Gastrocnemius medialis (tissue), 4 donors: ENCODE measurements around the gene APEH. TPM values are rescaled to one million over a fixed set of nuclear protein-coding genes. Genes with fewer than 3 reads are reported as not detected.
A peak's percentile ranks its signal among the peaks of the same experiment; 100 is the strongest.

Source experiments
- ATAC-seq, 2 donors: fragments of 150-250 bp; one replicate each; pipeline ENCODE4 v1.9.1; 2016
- DNase-seq, 2 donors: peaks; one replicate each; pipeline ENCODE4 v3.0.0-alpha.2; 2019
- H3K27ac ChIP-seq, 4 donors: fragments of 200-600 bp; sonication (generic); 1 replicate in 1 of 4; 2 replicates in 3 of 4; pipeline ENCODE4 v1.5.1; 2016 to 2018; ENCODE audit warnings: mild to moderate bottlenecking in 2 of 4, moderate library complexity in 1 of 4
- H3K27me3 ChIP-seq, 3 donors: fragments of 200-600 bp; sonication (generic) in 2 of 3; 1 replicate in 1 of 3; 2 replicates in 2 of 3; pipeline versions ENCODE4 v1.5.1 to v1.6.0; 2016 to 2019; ENCODE audit warnings: mild to moderate bottlenecking in 1 of 3, moderate library complexity in 1 of 3
- H3K36me3 ChIP-seq, 2 donors: fragments of 200-600 bp; sonication (generic) in 1 of 2; one replicate each; pipeline ENCODE4 v1.5.1; 2017 to 2018
- H3K4me1 ChIP-seq, 2 donors: fragments of 200-600 bp; sonication (generic) in 1 of 2; one replicate each; pipeline ENCODE4 v1.5.1; 2016 to 2017; ENCODE audit warnings: mild to moderate bottlenecking in 2 of 2
- H3K4me3 ChIP-seq, 4 donors: fragments of 200-600 bp; sonication (generic) in 3 of 4; 1 replicate in 1 of 4; 2 replicates in 3 of 4; pipeline ENCODE4 v1.5.1; 2016 to 2019; ENCODE audit warnings: mild to moderate bottlenecking in 2 of 4
- H3K9me3 ChIP-seq, 3 donors: fragments of 200-600 bp; sonication (generic) in 2 of 3; 1 replicate in 1 of 3; 2 replicates in 2 of 3; pipeline ENCODE4 v1.5.1; 2016 to 2019
- POLR2A ChIP-seq, 2 donors: fragments of 450-650 bp; IDR thresholded peaks; one replicate each; pipeline ENCODE4 v1.6.1; 2017; ENCODE audit warnings: antibody characterized with exemption in 2 of 2, mild to moderate bottlenecking in 2 of 2, moderate library complexity in 2 of 2
- in situ Hi-C, 4 donors: fragments of 200-750 bp; cut with MboI; loops; one replicate each; pipeline versions ENCODE4 v1.15.0 to v1.8.0; 2017; ENCODE audit warnings: low sequenced_read_pairs in 4 of 4
- intact Hi-C: fragments of 100-400 bp; cut with DNase I; formaldehyde crosslinking; loops from one replicate; pipeline ENCODE4 v1.15.1; 2023; ENCODE audit warnings: low total_unique reads
- total RNA-seq, 4 donors: library from RNA; depleted of rRNA; stranded (reverse); fragments of >200 nt; gene quantifications; one replicate each; pipeline versions ENCODE4 v1.1.0 to v1.2.3, GENCODE V29; 2016
- TF ChIP-seq, protein P1 (sequence below), 5 experiments: fragments of 450-650 bp in 3 of 5; fragments of 200-600 bp in 2 of 5; sonication (generic) in 2 of 5; IDR thresholded peaks in 4 of 5; conservative IDR thresholded peaks in 1 of 5; 1 replicate in 4 of 5; 2 replicates in 1 of 5; pipeline ENCODE4 v1.5.1; 2016 to 2019; ENCODE audit warnings: antibody characterized with exemption in 5 of 5, mild to moderate bottlenecking in 3 of 5, moderate library complexity in 3 of 5

APEH gene
- total RNA-seq, 4 donors from 2014 or later, result 103 to 140 (median 108) TPM

DNA sequence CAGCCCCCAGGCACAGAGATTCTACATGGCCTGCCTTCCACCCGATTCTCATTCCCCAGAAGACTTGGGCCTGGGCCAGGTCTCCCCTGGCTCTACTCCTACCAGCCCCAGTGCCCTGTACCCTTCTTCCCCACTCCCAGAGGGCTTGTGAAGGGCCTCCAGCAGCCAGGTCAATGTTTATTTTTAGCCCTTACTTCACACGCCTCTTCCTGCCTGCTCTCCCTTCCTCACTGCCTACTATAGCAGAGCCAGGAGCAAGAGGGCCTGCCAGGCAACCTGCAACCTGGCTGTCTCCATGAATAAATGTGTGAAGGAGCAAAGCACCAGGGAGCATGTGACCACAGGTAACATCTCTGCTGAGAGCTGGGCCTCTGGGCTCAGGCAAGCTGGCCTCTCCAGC lies 26.4 kb upstream of the APEH start:
- H3K27ac ChIP-seq, result peak overlapping the region; percentile 34 to 71 (median 50)
- in situ Hi-C loops (no loop called here), intact Hi-C loops (no loop called here)
- no peaks in the 10 kb centered on the region for H3K36me3 ChIP-seq
- DNase-seq (peak; percentile 15 to 65), ATAC-seq (peak; percentile 94 to 98)
- no peaks in the 10 kb centered on the region for H3K9me3 ChIP-seq
- TF ChIP-seq POLR2A (IDR thresholded peaks at IDR 0.05), result no peak
- TF ChIP-seq, protein P1, sequence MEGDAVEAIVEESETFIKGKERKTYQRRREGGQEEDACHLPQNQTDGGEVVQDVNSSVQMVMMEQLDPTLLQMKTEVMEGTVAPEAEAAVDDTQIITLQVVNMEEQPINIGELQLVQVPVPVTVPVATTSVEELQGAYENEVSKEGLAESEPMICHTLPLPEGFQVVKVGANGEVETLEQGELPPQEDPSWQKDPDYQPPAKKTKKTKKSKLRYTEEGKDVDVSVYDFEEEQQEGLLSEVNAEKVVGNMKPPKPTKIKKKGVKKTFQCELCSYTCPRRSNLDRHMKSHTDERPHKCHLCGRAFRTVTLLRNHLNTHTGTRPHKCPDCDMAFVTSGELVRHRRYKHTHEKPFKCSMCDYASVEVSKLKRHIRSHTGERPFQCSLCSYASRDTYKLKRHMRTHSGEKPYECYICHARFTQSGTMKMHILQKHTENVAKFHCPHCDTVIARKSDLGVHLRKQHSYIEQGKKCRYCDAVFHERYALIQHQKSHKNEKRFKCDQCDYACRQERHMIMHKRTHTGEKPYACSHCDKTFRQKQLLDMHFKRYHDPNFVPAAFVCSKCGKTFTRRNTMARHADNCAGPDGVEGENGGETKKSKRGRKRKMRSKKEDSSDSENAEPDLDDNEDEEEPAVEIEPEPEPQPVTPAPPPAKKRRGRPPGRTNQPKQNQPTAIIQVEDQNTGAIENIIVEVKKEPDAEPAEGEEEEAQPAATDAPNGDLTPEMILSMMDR (IDR thresholded peaks at IDR 0.05 in 4 of 5, conservative IDR thresholded peaks at IDR 0.05 in 1 of 5), result no peak
- no peak overlapping the region for H3K4me3 ChIP-seq
- no peaks in the 10 kb centered on the region for H3K27me3 ChIP-seq
- H3K4me1 ChIP-seq, result peaks cover 18 to 19% of the 10 kb centered on the region in 2 donors

DNA sequence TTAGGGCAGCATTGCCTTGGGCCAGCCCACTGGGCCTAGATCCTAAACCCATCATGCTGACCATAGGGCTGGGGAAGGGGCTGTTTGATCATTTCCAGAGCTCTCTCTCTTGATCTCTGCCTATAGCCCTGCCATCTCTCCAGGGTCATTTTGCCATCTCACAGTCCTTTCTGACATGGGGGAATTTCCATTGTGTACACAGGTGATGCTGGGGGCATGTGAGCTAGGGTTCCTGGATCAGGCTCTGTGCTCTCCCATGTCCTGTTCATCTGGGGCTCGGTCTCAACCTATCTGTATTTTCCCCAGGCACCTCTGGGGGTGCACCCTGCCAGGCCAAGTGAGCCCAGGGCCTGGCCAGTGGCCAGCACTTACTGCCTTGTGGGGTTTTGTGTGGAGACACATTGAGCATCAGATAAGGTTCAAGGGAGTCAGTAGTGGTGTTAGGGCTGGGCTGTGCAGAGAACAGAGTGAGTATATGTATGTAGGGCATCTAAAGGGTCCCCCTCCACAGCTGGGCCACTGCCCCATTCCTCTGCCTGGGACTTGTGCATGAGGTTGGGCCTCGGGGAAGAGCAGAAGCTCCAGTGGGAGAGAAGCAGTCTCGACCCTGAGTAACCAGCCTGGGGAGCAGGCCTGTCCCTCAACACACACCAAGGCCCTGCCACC lies 25.7 kb upstream of the APEH start:
- TF ChIP-seq POLR2A (IDR thresholded peaks at IDR 0.05), result no peak
- TF ChIP-seq, protein P1 (IDR thresholded peaks at IDR 0.05 in 4 of 5, conservative IDR thresholded peaks at IDR 0.05 in 1 of 5), result no peak
- H3K4me1 ChIP-seq, result peaks cover 18 to 19% of the 10 kb centered on the region in 2 donors
- ATAC-seq, result no peak
- H3K27ac ChIP-seq, result peak overlapping the region; percentile 34 to 71 (median 50)
- no peaks in the 10 kb centered on the region for H3K36me3 ChIP-seq
- no peak overlapping the region for H3K4me3 ChIP-seq
- in situ Hi-C loops (no loop called here), intact Hi-C loops (no loop called here)
- DNase-seq, result no peak
- H3K9me3 ChIP-seq, result no peaks in the 10 kb centered on the region
- no peaks in the 10 kb centered on the region for H3K27me3 ChIP-seq

DNA sequence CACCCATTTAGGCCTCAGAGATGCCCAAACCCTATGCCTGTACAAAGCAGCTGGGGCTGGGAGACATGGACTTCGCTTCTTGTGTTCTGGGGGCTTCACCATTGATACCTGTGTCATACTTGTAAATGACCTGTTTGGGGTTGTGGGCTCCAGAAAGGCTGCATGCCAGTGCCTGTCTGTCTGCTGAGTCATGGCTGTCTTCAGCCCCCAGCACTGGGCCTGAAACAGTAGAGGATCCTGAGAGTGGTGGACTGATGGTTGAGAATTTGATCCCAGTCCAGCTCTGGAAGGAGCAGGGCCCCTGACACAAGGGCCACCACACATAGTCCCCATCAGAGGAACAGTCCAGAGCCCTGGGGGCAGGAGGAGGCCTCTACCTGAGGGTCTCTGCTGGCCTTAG lies 24.6 kb upstream of the APEH start:
- Histone ChIP-seq H3K27me3 (no peaks in the 10 kb centered on the region), H3K4me1 (peaks cover 18 to 19% of the 10 kb centered on the region in 2 donors), H3K36me3 (no peaks in the 10 kb centered on the region), H3K4me3 (no peak overlapping the region), H3K27ac (no peak overlapping the region), H3K9me3 (no peaks in the 10 kb centered on the region)
- intact Hi-C loops, result no loop called here
- in situ Hi-C loops, result no loop called here
- no peak for DNase-seq
- no peak for ATAC-seq
- TF ChIP-seq, protein P1 (IDR thresholded peaks at IDR 0.05 in 4 of 5, conservative IDR thresholded peaks at IDR 0.05 in 1 of 5), result no peak
- no peak for TF ChIP-seq POLR2A (IDR thresholded peaks at IDR 0.05)

DNA sequence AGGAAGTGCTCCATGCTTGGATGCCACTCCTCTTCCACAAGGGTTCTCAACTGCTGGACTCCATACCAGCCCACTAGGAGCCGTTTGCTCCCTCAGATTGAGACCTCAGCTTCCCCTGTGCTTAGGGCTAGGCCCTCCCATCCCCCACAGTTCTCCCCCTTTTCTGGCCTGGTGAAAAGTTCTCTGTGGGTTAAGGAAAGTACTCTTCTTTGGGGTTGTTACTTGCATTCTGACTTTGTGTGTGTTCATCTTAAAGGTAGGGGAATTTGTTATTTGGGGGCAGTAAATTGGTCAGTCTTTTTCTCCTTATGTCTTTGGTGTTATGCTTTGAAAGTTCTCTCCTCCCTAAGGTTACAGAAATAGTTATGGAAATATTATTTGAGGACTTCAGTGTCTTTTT lies 24.0 kb upstream of the APEH start:
- TF ChIP-seq, protein P1 (IDR thresholded peaks at IDR 0.05 in 4 of 5, conservative IDR thresholded peaks at IDR 0.05 in 1 of 5), result no peak
- TF ChIP-seq POLR2A (IDR thresholded peaks at IDR 0.05), result no peak
- no peak for DNase-seq
- Histone ChIP-seq H3K36me3 (no peaks in the 10 kb centered on the region), H3K4me3 (no peak overlapping the region), H3K4me1 (peaks cover 18 to 19% of the 10 kb centered on the region in 2 donors), H3K9me3 (no peaks in the 10 kb centered on the region), H3K27me3 (no peaks in the 10 kb centered on the region), H3K27ac (no peak overlapping the region)
- ATAC-seq, result no peak
- in situ Hi-C loops (no loop called here), intact Hi-C loops (no loop called here)

DNA sequence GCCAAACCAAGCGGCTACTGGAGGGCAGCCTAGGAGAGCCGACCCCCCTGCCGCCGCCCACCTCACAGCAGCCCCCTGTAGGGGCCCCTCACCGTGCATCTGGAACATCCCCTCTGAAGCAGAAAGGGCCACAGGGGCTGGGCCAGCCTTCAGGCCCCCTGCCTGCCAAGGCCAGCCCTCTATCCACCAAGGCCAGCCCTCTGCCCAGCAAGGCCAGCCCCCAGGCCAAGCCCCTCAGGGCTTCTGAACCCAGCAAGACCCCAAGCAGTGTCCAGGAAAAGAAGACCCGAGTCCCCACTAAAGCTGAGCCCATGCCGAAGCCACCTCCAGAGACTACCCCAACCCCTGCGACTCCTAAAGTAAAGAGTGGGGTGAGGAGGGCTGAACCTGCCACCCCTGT lies 23.5 kb upstream of the APEH start:
- ATAC-seq (no peak), DNase-seq (no peak)
- Histone ChIP-seq H3K9me3 (no peaks in the 10 kb centered on the region), H3K4me1 (peaks cover 18 to 19% of the 10 kb centered on the region in 2 donors), H3K36me3 (no peaks in the 10 kb centered on the region), H3K27ac (no peak overlapping the region), H3K27me3 (no peaks in the 10 kb centered on the region), H3K4me3 (no peak overlapping the region)
- intact Hi-C loops (no loop called here), in situ Hi-C loops (no loop called here)
- TF ChIP-seq, protein P1 (IDR thresholded peaks at IDR 0.05 in 4 of 5, conservative IDR thresholded peaks at IDR 0.05 in 1 of 5), result no peak
